H9 (cell line): ENCODE measurements around the gene PMEPA1. TPM values are rescaled to one million over a fixed set of nuclear protein-coding genes. Genes with fewer than 3 reads are reported as not detected.

Experiments used
- DNase-seq: peaks from one replicate; pipeline ENCODE4 v3.0.0-alpha.2; 2017
- H2AFZ ChIP-seq: one replicate; pipeline ENCODE4 v1.6.1; 2013; ENCODE audit warnings: mild to moderate bottlenecking, low read length, control low read depth, moderate library complexity
- H2AK5ac ChIP-seq: 2 replicates; pipeline ENCODE4 v1.6.1; 2013; ENCODE audit warnings: low read length, control low read depth, mixed read lengths; ENCODE audit not compliant: insufficient read length
- H2BK120ac ChIP-seq: one replicate; pipeline ENCODE4 v1.6.1; 2013; ENCODE audit warnings: low read depth, mild to moderate bottlenecking, low read length, control low read depth, inconsistent platforms; ENCODE audit not compliant: poor library complexity, severe bottlenecking
- H2BK12ac ChIP-seq: 2 replicates; pipeline ENCODE4 v1.6.1; 2013; ENCODE audit warnings: low read length, control low read depth, mixed read lengths, low read depth; ENCODE audit not compliant: insufficient read length
- H2BK15ac ChIP-seq: 2 replicates; pipeline ENCODE4 v1.6.1; 2013; ENCODE audit warnings: low read depth, low read length, control low read depth
- H2BK20ac ChIP-seq: one replicate; pipeline ENCODE4 v1.6.1; 2013; ENCODE audit warnings: low read depth, mild to moderate bottlenecking, low read length, control low read depth, inconsistent platforms; ENCODE audit not compliant: poor library complexity, severe bottlenecking
- H2BK5ac ChIP-seq: 2 replicates; pipeline ENCODE4 v1.6.1; 2013; ENCODE audit warnings: low read length, control low read depth, mixed read lengths; ENCODE audit not compliant: insufficient read length
- H3K14ac ChIP-seq: 2 replicates; pipeline ENCODE4 v1.6.1; 2013; ENCODE audit warnings: low read length, control low read depth; ENCODE audit not compliant: insufficient read depth
- H3K18ac ChIP-seq: 2 replicates; pipeline ENCODE4 v1.6.1; 2013; ENCODE audit warnings: low read depth, mild to moderate bottlenecking, mixed read lengths, low read length, control low read depth; ENCODE audit not compliant: insufficient read length
- H3K23ac ChIP-seq: 2 replicates; pipeline ENCODE4 v1.6.1; 2013; ENCODE audit warnings: low read length, control low read depth, mixed read lengths, low read depth; ENCODE audit not compliant: insufficient read length
- H3K23me2 ChIP-seq: 2 replicates; pipeline ENCODE4 v1.6.1; 2013; ENCODE audit warnings: low read depth, mild to moderate bottlenecking, mixed read lengths, low read length, control low read depth; ENCODE audit not compliant: insufficient read length, poor library complexity, severe bottlenecking
- H3K27ac ChIP-seq: 2 replicates; pipeline ENCODE4 v1.5.1; 2013; ENCODE audit warnings: low read length, control low read depth, mixed read lengths, low read depth; ENCODE audit not compliant: insufficient read length
- H3K27me3 ChIP-seq: 2 replicates; pipeline ENCODE4 v1.6.1; 2013; ENCODE audit warnings: low read length, control low read depth, inconsistent platforms; ENCODE audit not compliant: insufficient read depth
- H3K4ac ChIP-seq: 2 replicates; pipeline ENCODE4 v1.6.1; 2013; ENCODE audit warnings: low read depth, mild to moderate bottlenecking, control low read depth, inconsistent platforms, low read length, moderate library complexity
- H3K4me1 ChIP-seq: 2 replicates; pipeline ENCODE4 v1.6.1; 2013; ENCODE audit warnings: low read length, control low read depth, inconsistent platforms; ENCODE audit not compliant: insufficient read depth
- H3K4me2 ChIP-seq: 2 replicates; pipeline ENCODE4 v1.6.1; 2013; ENCODE audit warnings: low read length, control low read depth, mixed read lengths; ENCODE audit not compliant: insufficient read length, insufficient read depth
- H3K56ac ChIP-seq: 2 replicates; pipeline ENCODE4 v1.6.1; 2013; ENCODE audit warnings: low read depth, mild to moderate bottlenecking, mixed read lengths, low read length, control low read depth; ENCODE audit not compliant: insufficient read length
- H3K79me1 ChIP-seq: 2 replicates; pipeline ENCODE4 v1.6.1; 2013; ENCODE audit warnings: low read depth, mild to moderate bottlenecking, moderate library complexity, low read length, control low read depth, inconsistent platforms; ENCODE audit not compliant: insufficient read depth, poor library complexity, severe bottlenecking
- H3K79me2 ChIP-seq: 2 replicates; pipeline ENCODE4 v1.6.1; 2013; ENCODE audit warnings: low read length, control low read depth, inconsistent platforms; ENCODE audit not compliant: insufficient read depth
- H3K9ac ChIP-seq: 2 replicates; pipeline ENCODE4 v1.6.1; 2013; ENCODE audit warnings: low read length, control low read depth, mixed read lengths; ENCODE audit not compliant: insufficient read length; ENCODE audit errors: extremely low read depth
- H3K9me3 ChIP-seq: one replicate; pipeline ENCODE4 v1.6.1; 2013; ENCODE audit warnings: low read depth, low read length, inconsistent platforms; ENCODE audit not compliant: control insufficient read depth
- H3T11ph ChIP-seq: one replicate; pipeline ENCODE4 v1.6.1; 2013; ENCODE audit warnings: mild to moderate bottlenecking, low read length, control low read depth, inconsistent platforms
- H4K20me1 ChIP-seq: one replicate; pipeline ENCODE4 v1.6.1; 2013; ENCODE audit not compliant: control insufficient read depth, insufficient read length, insufficient read depth
- H4K5ac ChIP-seq: 2 replicates; pipeline ENCODE4 v1.6.1; 2013; ENCODE audit warnings: low read depth, mild to moderate bottlenecking, mixed read lengths, low read length, control low read depth; ENCODE audit not compliant: insufficient read length
- H4K8ac ChIP-seq: replicated peaks from 2 replicates; pipeline ENCODE4 v1.6.1; 2013; ENCODE audit warnings: low read length, control low read depth, mixed read lengths, low read depth; ENCODE audit not compliant: insufficient read length
- H4K91ac ChIP-seq: 2 replicates; pipeline ENCODE4 v1.6.1; 2013; ENCODE audit warnings: low read depth, mild to moderate bottlenecking, moderate library complexity, mixed read lengths, low read length, control low read depth; ENCODE audit not compliant: insufficient read length
- H3K27ac Mint-ChIP-seq, 3 experiments: 2 replicates in 2 of 3; 3 replicates in 1 of 3; pipeline ENCODE4 v1.8.0; 2020 to 2021; ENCODE audit warnings: mixed read lengths in 3 of 3, mild to moderate bottlenecking in 1 of 3, moderate library complexity in 1 of 3
- H3K27me3 Mint-ChIP-seq: 2 replicates; pipeline ENCODE4 v1.8.0; 2021; ENCODE audit warnings: low read depth, mild to moderate bottlenecking, moderate library complexity, mixed read lengths
- H3K36me3 Mint-ChIP-seq, 3 experiments: 2 replicates in 2 of 3; 3 replicates in 1 of 3; pipeline ENCODE4 v1.8.0; 2020 to 2021; ENCODE audit warnings: low read depth in 3 of 3, mixed read lengths in 3 of 3; ENCODE audit not compliant: insufficient read depth in 1 of 3
- H3K4me1 Mint-ChIP-seq, 2 experiments: 2 replicates each; pipeline ENCODE4 v1.8.0; 2020; ENCODE audit warnings: mixed read lengths in 2 of 2
- H3K4me3 Mint-ChIP-seq, 2 experiments: 2 replicates in 1 of 2; 3 replicates in 1 of 2; pipeline ENCODE4 v1.8.0; 2020 to 2021; ENCODE audit warnings: mild to moderate bottlenecking in 2 of 2, mixed read lengths in 2 of 2, moderate library complexity in 1 of 2
- H3K9me3 Mint-ChIP-seq, 2 experiments: 2 replicates in 1 of 2; 3 replicates in 1 of 2; pipeline ENCODE4 v1.8.0; 2020; ENCODE audit warnings: mild to moderate bottlenecking in 2 of 2, mixed read lengths in 2 of 2, moderate library complexity in 1 of 2
- WGBS: extraction: QIAGEN DNeasy Blood & Tissue Kit; methylation state at CpG from one replicate; pipeline ENCODE4 v1.1.7; 2013; ENCODE audit warnings: missing lambda C conversion rate, low lambda C conversion rate, mixed read lengths; ENCODE audit not compliant: insufficient read length; ENCODE audit errors: extremely low coverage; 5-methylcytosine and 5-hydroxymethylcytosine counted together
- total RNA-seq: library from RNA; stranded (reverse); gene quantifications from 2 replicates; pipeline ENCODE4 v1.2.1, GENCODE V29; 2021
- TF ChIP-seq, protein P1 (sequence below): fragments of 200-600 bp; sonication (generic); conservative IDR thresholded peaks from 3 replicates; pipeline ENCODE4 v1.8.0; 2021; ENCODE audit warnings: antibody characterized with exemption, mild to moderate bottlenecking

PMEPA1 gene
- total RNA-seq, 1 experiment from 2014 or later, result 34.6 TPM

DNA sequence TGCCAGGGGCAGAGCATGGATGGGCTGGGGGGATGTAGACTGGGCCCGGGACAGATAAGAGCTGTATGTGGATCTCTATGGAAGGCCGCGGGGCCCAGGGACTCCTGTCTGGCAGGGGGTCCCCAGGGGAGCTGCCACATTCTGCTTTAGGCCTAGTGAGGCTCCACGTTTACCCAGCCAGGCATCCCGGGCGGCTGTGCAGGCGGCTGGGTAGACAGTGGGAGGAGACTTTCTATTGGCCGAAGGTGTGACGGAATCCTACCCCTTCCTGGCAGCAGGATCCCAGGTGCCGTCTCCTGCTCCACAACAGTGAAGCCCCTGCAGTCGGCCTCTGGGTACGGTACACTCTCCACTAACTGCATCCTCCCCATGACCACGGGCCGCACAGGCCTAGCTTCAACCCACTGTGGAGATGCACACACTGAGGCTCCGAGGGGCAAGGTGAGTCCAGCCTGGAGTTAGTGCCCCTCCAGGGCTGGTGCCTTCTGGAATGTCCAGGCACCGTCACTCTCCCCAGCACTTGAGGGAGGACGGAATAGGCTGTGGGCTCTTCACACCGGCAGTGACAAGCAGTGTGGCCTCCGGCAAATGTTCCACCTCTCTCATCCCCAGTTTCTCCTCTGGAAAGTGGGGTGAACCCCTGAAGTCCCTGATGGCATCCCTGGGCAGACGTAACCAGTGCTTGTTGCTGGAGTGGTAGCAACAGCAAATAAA, 52.8 kb downstream of the PMEPA1 start:
- no peak overlapping the region for H2AFZ ChIP-seq
- H3K9ac ChIP-seq, result no peak overlapping the region
- H3K4ac ChIP-seq, result no peak overlapping the region
- H4K91ac ChIP-seq, result no peak overlapping the region
- H2BK120ac ChIP-seq, result no peak overlapping the region
- Mint-ChIP-seq H3K36me3 (peaks cover 14 to 36% (median 22%) of the 10 kb centered on the region in 3 experiments), H3K27me3 (no peaks in the 10 kb centered on the region), H3K9me3 (no peaks in the 10 kb centered on the region), H3K4me1 (peaks cover 20 to 22% of the 10 kb centered on the region in 2 experiments), H3K27ac (peak overlapping the region in 1 of 3 experiments; percentile 53; a peak in 1 of 7 replicates), H3K4me3 (no peak overlapping the region)
- H3K56ac ChIP-seq, result no peak overlapping the region
- no peak overlapping the region for H3K27ac ChIP-seq
- no peaks in the 10 kb centered on the region for H3K79me1 ChIP-seq
- H4K5ac ChIP-seq, result no peak overlapping the region
- H2AK5ac ChIP-seq, result no peak overlapping the region
- WGBS, result no CpG with 5 or more reads among the region's 20 CpGs
- H2BK15ac ChIP-seq, result no peak overlapping the region
- no peak overlapping the region for H3K14ac ChIP-seq
- H3K27me3 ChIP-seq, result no peaks in the 10 kb centered on the region
- H3K79me2 ChIP-seq, result peaks cover 2% of the 10 kb centered on the region; the same call in 1 of the 2 replicates
- H2BK12ac ChIP-seq, result no peak overlapping the region
- no peak overlapping the region for H3K23ac ChIP-seq
- H3K4me1 ChIP-seq, result no peaks in the 10 kb centered on the region
- no peaks in the 10 kb centered on the region for H4K20me1 ChIP-seq
- H3K18ac ChIP-seq, result no peak overlapping the region
- no peaks in the 10 kb centered on the region for H3K9me3 ChIP-seq
- TF ChIP-seq, protein P1, sequence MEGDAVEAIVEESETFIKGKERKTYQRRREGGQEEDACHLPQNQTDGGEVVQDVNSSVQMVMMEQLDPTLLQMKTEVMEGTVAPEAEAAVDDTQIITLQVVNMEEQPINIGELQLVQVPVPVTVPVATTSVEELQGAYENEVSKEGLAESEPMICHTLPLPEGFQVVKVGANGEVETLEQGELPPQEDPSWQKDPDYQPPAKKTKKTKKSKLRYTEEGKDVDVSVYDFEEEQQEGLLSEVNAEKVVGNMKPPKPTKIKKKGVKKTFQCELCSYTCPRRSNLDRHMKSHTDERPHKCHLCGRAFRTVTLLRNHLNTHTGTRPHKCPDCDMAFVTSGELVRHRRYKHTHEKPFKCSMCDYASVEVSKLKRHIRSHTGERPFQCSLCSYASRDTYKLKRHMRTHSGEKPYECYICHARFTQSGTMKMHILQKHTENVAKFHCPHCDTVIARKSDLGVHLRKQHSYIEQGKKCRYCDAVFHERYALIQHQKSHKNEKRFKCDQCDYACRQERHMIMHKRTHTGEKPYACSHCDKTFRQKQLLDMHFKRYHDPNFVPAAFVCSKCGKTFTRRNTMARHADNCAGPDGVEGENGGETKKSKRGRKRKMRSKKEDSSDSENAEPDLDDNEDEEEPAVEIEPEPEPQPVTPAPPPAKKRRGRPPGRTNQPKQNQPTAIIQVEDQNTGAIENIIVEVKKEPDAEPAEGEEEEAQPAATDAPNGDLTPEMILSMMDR, result no peak
- no peak overlapping the region for H2BK20ac ChIP-seq
- H3K4me2 ChIP-seq, result no peak overlapping the region
- no peak overlapping the region for H3T11ph ChIP-seq
- DNase-seq, result peak; percentile 20
- no peak overlapping the region for H2BK5ac ChIP-seq
- no peaks in the 10 kb centered on the region for H3K23me2 ChIP-seq
- H4K8ac ChIP-seq, result no peak overlapping the region
